ENCODE data around the gene EP400. TPM values are rescaled to one million over a fixed set of nuclear protein-coding genes. Genes with fewer than 3 reads are reported as not detected.

The EP400 gene
- total and polyA plus RNA-seq, 2 of the 13 experiments (the other 11 are each of a cell fraction or from before 2014, with no cell fraction given) = 4.9 to 5.0 TPM

GRCh38 chr12:131989021-131989420 is 39.3 kb downstream of the EP400 start:
- FAIRE-seq = no peak
- TF ChIP-seq NR2F1 (CRISPR knock-in tag; IDR thresholded peaks at IDR 0.05) (no peak), SKIL (CRISPR knock-in tag; IDR thresholded peaks at IDR 0.05; ENCODE audit: borderline replicate concordance) (no peak), PCBP1 (IDR thresholded peaks at IDR 0.05; ENCODE audit: borderline replicate concordance, low read depth, low read length) (no peak), ZNF180 (CRISPR knock-in tag; IDR thresholded peaks at IDR 0.05; ENCODE audit: borderline replicate concordance, low read depth) (no peak), RFX5 (IDR thresholded peaks at IDR 0.05; ENCODE audit: low read depth, low read length) (no peak), CREM (IDR thresholded peaks at IDR 0.05) (no peak), CREM (CRISPR knock-in tag; IDR thresholded peaks at IDR 0.05) (no peak), ZNF558 (CRISPR knock-in tag; IDR thresholded peaks at IDR 0.05; ENCODE audit: borderline replicate concordance) (no peak), ZNF724P (CRISPR knock-in tag; IDR thresholded peaks at IDR 0.05; ENCODE audit: borderline replicate concordance) (no peak), AKNA (CRISPR knock-in tag; IDR thresholded peaks at IDR 0.05; ENCODE audit: borderline replicate concordance) (no peak), CEBPB (IDR thresholded peaks at IDR 0.05; ENCODE audit: borderline replicate concordance, low read depth, low read length) (no peak)
- TF ChIP-seq, protein P1, sequence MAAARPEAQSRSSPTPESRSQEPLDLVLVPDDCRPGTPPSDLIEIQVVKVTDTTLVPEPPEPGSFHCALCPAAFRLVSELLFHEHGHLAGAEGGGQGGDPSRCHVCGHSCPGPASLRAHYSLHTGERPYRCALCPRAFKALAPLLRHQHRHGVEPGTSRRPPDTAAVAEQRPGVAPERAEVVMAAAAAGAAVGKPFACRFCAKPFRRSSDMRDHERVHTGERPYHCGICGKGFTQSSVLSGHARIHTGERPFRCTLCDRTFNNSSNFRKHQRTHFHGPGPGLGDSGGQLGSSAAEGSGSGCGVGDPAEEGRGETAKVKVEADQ (CRISPR knock-in tag; IDR thresholded peaks at IDR 0.05; ENCODE audit: borderline replicate concordance) = no peak
- TF ChIP-seq, protein P2, sequence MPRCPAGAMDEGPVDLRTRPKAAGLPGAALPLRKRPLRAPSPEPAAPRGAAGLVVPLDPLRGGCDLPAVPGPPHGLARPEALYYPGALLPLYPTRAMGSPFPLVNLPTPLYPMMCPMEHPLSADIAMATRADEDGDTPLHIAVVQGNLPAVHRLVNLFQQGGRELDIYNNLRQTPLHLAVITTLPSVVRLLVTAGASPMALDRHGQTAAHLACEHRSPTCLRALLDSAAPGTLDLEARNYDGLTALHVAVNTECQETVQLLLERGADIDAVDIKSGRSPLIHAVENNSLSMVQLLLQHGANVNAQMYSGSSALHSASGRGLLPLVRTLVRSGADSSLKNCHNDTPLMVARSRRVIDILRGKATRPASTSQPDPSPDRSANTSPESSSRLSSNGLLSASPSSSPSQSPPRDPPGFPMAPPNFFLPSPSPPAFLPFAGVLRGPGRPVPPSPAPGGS (CRISPR knock-in tag; IDR thresholded peaks at IDR 0.05) = no peak
- no peaks in the 10 kb centered on the region for H3K27me3 ChIP-seq (ENCODE audit: control insufficient read depth in 1 of 2, insufficient read depth in 2 of 2, low read length in 2 of 2)
- no peaks in the 10 kb centered on the region for H3K79me2 ChIP-seq (ENCODE audit: insufficient read depth, low read length)
- no peaks in the 10 kb centered on the region for H4K20me1 ChIP-seq (ENCODE audit: insufficient read depth, low read length)
- no peak for ATAC-seq
- POLR2A ChIA-PET = no interaction called here
- intact Hi-C loops (cut with micrococcal nuclease; ENCODE audit: unreplicated experiment) = no loop called here
- no peak overlapping the region for H3K4me3 ChIP-seq (replicated peaks in 1 of 3; ENCODE audit: insufficient read depth in 1 of 3, low read depth in 2 of 3, low read length in 3 of 3)
- H3K4me1 ChIP-seq (ENCODE audit: insufficient read depth, low read length) = no peaks in the 10 kb centered on the region
- in situ Hi-C loops (cut with HindIII; ENCODE audit: extremely low pct_ligation_motif_present, low pct_unique_long_range_greater_than_20kb) = no loop called here
- DNase-seq (ENCODE audit: low spot score) = no peak
- H3K27ac ChIP-seq (ENCODE audit: extremely low read length, insufficient read depth, low read length) = no peak overlapping the region
- H3K36me3 ChIP-seq (replicated peaks in 1 of 2; ENCODE audit: control insufficient read depth in 1 of 2, insufficient read depth in 2 of 2, low read length in 2 of 2) = peaks cover 46 to 81% of the 10 kb centered on the region in 2 experiments
- no TSS peak for BruUV-seq (replicated peaks)
- no peaks in the 10 kb centered on the region for H3K9me3 ChIP-seq (ENCODE audit: low read length)
- 98% methylated on average over 10 of the region's 12 CpGs for WGBS (ENCODE audit: low lambda C conversion rate)
- no peak overlapping the region for H3K9ac ChIP-seq (ENCODE audit: insufficient read depth, low read depth, low read length)
- no peak overlapping the region for H3K4me2 ChIP-seq (ENCODE audit: low read depth, low read length)
- CTCF ChIA-PET (ENCODE audit: low intra/inter-chr PET ratio, low total read pairs) = no interaction called here
- no peak overlapping the region for H2AFZ ChIP-seq (ENCODE audit: low read length)
